K562 (cell line): ENCODE data around the gene QRFPR. TPM values are rescaled to one million over a fixed set of nuclear protein-coding genes. Genes with fewer than 3 reads are reported as not detected.

Experiments used
- ATAC-seq: fragments of 200-7000 bp; cut with Tn5 transposase; 3 replicates; pipeline ENCODE4 v1.9.1; 2020; ENCODE audit warnings: moderate library complexity
- BruUV-seq: library from RNA; stranded (reverse); fragments of 400-500 nt; replicated peaks from 2 replicates; lab custom pipeline; 2021; lab: Mats Ljungman, UMichigan
- CTCF ChIA-PET: fragments of 300-600 bp; formaldehyde crosslinking; extraction: SDS; loops from one replicate; lab custom pipeline; 2021; ENCODE audit warnings: low intra/inter-chr PET ratio; lab: Yijun Ruan, JAX
- POLR2A ChIA-PET: fragments of 300-600, 350-650 bp; sonication (Branson Sonifier 250); formaldehyde crosslinking; extraction: SDS; loops from one replicate; lab custom pipeline; 2021; ENCODE audit warnings: antibody characterized with exemption, inconsistent platforms; lab: Yijun Ruan, JAX
- DNase-seq, 4 experiments: peaks; one replicate each; pipeline versions ENCODE4 v3.0.0 to v3.0.0-alpha.2; 2011 to 2018; ENCODE audit warnings: low spot score in 3 of 4, mixed read lengths in 3 of 4; ENCODE audit errors: extremely low read depth in 1 of 4
- FAIRE-seq: peaks from 2 replicates; lab custom pipeline; 2011; peaks lifted over from hg19 to GRCh38; lab: Jason Lieb, UNC
- H2AFZ ChIP-seq: 2 replicates; pipeline ENCODE4 v1.6.0; 2011; ENCODE audit warnings: low read depth, low read length, control low read depth, inconsistent platforms
- H3K27ac ChIP-seq: fragments of 200-600 bp; 3 replicates; pipeline ENCODE4 v1.8.0; 2011; ENCODE audit warnings: low read depth, mild to moderate bottlenecking, control low read depth, inconsistent platforms, low read length, moderate library complexity, mixed read lengths; ENCODE audit errors: extremely low read depth
- H3K27me3 ChIP-seq, 2 experiments: fragments of 300-600 bp in 1 of 2; 2 replicates in 1 of 2; 3 replicates in 1 of 2; pipeline versions ENCODE4 v1.6.0 to v1.8.0; 2011; ENCODE audit warnings: inconsistent platforms in 2 of 2, low read length in 2 of 2, mild to moderate bottlenecking in 1 of 2, mixed read lengths in 1 of 2, moderate library complexity in 1 of 2; ENCODE audit not compliant: control insufficient read depth in 2 of 2, insufficient read depth in 2 of 2
- H3K36me3 ChIP-seq: fragments of 300-600 bp; 3 replicates; pipeline ENCODE4 v1.8.0; 2011; ENCODE audit warnings: mild to moderate bottlenecking, low read length, inconsistent platforms; ENCODE audit not compliant: control insufficient read depth, insufficient read depth
- H3K4me1 ChIP-seq, 2 experiments: fragments of 200-600 bp in 1 of 2; replicated peaks in 1 of 2; 2 replicates in 1 of 2; 3 replicates in 1 of 2; pipeline versions ENCODE4 v1.5.1 to v1.8.0; 2011; ENCODE audit warnings: inconsistent platforms in 2 of 2, low read length in 2 of 2, mild to moderate bottlenecking in 1 of 2, mixed read lengths in 1 of 2, moderate library complexity in 1 of 2; ENCODE audit not compliant: control insufficient read depth in 2 of 2, insufficient read depth in 2 of 2
- H3K4me2 ChIP-seq: 2 replicates; pipeline ENCODE4 v1.6.1; 2011; ENCODE audit warnings: low read length, control low read depth, inconsistent platforms, mixed read lengths; ENCODE audit not compliant: insufficient read depth
- H3K4me3 ChIP-seq: fragments of 200-600 bp; sonication (generic), shearing (Covaris generic); 2 replicates; pipeline ENCODE4 v1.5.1; 2016; ENCODE audit warnings: control low read depth, inconsistent platforms
- H3K79me2 ChIP-seq: fragments of 200-600 bp; 3 replicates; pipeline ENCODE4 v1.8.0; 2011; ENCODE audit warnings: low read length, inconsistent platforms; ENCODE audit not compliant: control insufficient read depth, insufficient read depth
- H3K9ac ChIP-seq, 2 experiments: 2 replicates each; pipeline versions ENCODE4 v1.6.0 to v1.6.1; 2011; ENCODE audit warnings: low read depth in 2 of 2, low read length in 2 of 2, control low read depth in 1 of 2, inconsistent platforms in 1 of 2, mild to moderate bottlenecking in 1 of 2, mixed read lengths in 1 of 2; ENCODE audit not compliant: insufficient read depth in 1 of 2
- H3K9me1 ChIP-seq: one replicate; pipeline ENCODE4 v1.6.0; 2011; ENCODE audit warnings: inconsistent platforms, mild to moderate bottlenecking, low read length, moderate library complexity; ENCODE audit not compliant: control insufficient read depth, insufficient read depth
- H3K9me3 ChIP-seq: replicated peaks from 2 replicates; pipeline ENCODE4 v1.5.1; 2011; ENCODE audit warnings: low read depth, low read length, inconsistent platforms; ENCODE audit not compliant: control insufficient read depth, insufficient read depth
- H4K20me1 ChIP-seq: replicated peaks from 2 replicates; pipeline ENCODE4 v1.6.1; 2011; ENCODE audit warnings: low read length, inconsistent platforms, mixed read lengths; ENCODE audit not compliant: control insufficient read depth, insufficient read depth
- LCOR ChIP-seq: sonication (generic); formaldehyde crosslinking; IDR thresholded peaks from 2 replicates; pipeline ENCODE4 v1.8.0; 2022; ENCODE audit warnings: mild to moderate bottlenecking, missing genetic modification reagents
- NCOA4 ChIP-seq: fragments of 450-650 bp; IDR thresholded peaks from 2 replicates; pipeline ENCODE4 v1.6.1; 2018; ENCODE audit warnings: mild to moderate bottlenecking; ENCODE audit not compliant: partially characterized antibody
- NFATC3 ChIP-seq: fragments of 450-650 bp; IDR thresholded peaks from 2 replicates; pipeline ENCODE4 v1.6.1; 2017; ENCODE audit warnings: mild to moderate bottlenecking
- RBM14 ChIP-seq: fragments of 200-400 bp; formaldehyde crosslinking; IDR thresholded peaks from 2 replicates; pipeline ENCODE4 v1.6.1; 2018; ENCODE audit warnings: low read depth, mild to moderate bottlenecking, low read length, moderate library complexity, borderline replicate concordance; ENCODE audit not compliant: insufficient read depth
- RREB1 ChIP-seq: fragments of 250-450 bp; sonication (Bioruptor Pico); IDR thresholded peaks from 2 replicates; pipeline ENCODE4 v1.4.0; 2020
- SOX6 ChIP-seq: fragments of 450-650 bp; IDR thresholded peaks from 2 replicates; pipeline ENCODE4 v1.6.1; 2014; ENCODE audit warnings: mild to moderate bottlenecking
- ZNF165 ChIP-seq: fragments of 250-450 bp; sonication (Bioruptor Pico); IDR thresholded peaks from 2 replicates; pipeline ENCODE4 v1.4.0; 2020; ENCODE audit warnings: borderline replicate concordance
- ZNF311 ChIP-seq: fragments of 250-450 bp; sonication (Bioruptor Pico); IDR thresholded peaks from 2 replicates; pipeline ENCODE4 v1.4.0; 2020; ENCODE audit warnings: mild to moderate bottlenecking, moderate library complexity
- ZNF75A ChIP-seq: fragments of 450-650 bp; formaldehyde crosslinking; IDR thresholded peaks from 2 replicates; pipeline ENCODE4 v1.4.0; 2020; ENCODE audit warnings: mild to moderate bottlenecking
- WGBS: fragments of 100-300 bp; shearing (Covaris generic); methylation state at CpG from one replicate; pipeline ENCODE4 v1.1.6; 2016; ENCODE audit warnings: low coverage, mixed read lengths; ENCODE audit not compliant: insufficient coverage; ENCODE audit errors: missing lambda C conversion rate; 5-methylcytosine and 5-hydroxymethylcytosine counted together
- in situ Hi-C: fragments of 300-500 bp; cut with MboI; formaldehyde crosslinking; loops from 4 replicates; pipeline ENCODE4 v1.15.0; 2018; ENCODE audit warnings: inconsistent platforms, mixed read lengths
- intact Hi-C: fragments of 100-400 bp; cut with micrococcal nuclease; formaldehyde crosslinking; loops from 2 replicates; pipeline ENCODE4 v1.14.2; 2022
- polyA plus RNA-seq, 8 experiments: library from polyadenylated mRNA; depleted of rRNA in 4 of 8; stranded (reverse) in 5 of 8; unstranded in 3 of 8; fragments of >200 nt; fragmentation: Nextera tagmentation in 2 of 8; fragmentation: Illumina TruSeq in 1 of 8; extraction: Ambion mirVana in 2 of 8; extraction: Trizol in 1 of 8; gene quantifications; 2 replicates each; pipeline versions ENCODE4 v1.2.1 to v1.2.3, GENCODE V29; 2011 to 2014; ENCODE audit warnings: inconsistent platforms in 1 of 8, missing spikeins in 1 of 8
- total RNA-seq, 7 experiments: library from RNA; depleted of rRNA in 6 of 7; stranded (reverse); fragments of >200 nt in 6 of 7; fragmentation: Illumina TruSeq in 2 of 7; extraction: Trizol in 2 of 7; gene quantifications; 2 replicates each; pipeline versions ENCODE4 v1.2.1 to v1.2.3, GENCODE V29; 2011 to 2021; ENCODE audit warnings: low replicate concordance in 1 of 7
- TF ChIP-seq, protein P1 (sequence below), 3 experiments: IDR thresholded peaks in 2 of 3; conservative IDR thresholded peaks in 1 of 3; 2 replicates each; pipeline ENCODE4 v1.5.1; 2011 to 2012; ENCODE audit warnings: low read length in 3 of 3, mild to moderate bottlenecking in 3 of 3, control low read depth in 2 of 3, improper control_type of control experiment in 1 of 3, inconsistent platforms in 1 of 3, low read depth in 1 of 3, mixed read lengths in 1 of 3, moderate library complexity in 1 of 3; ENCODE audit not compliant: insufficient read depth in 2 of 3
- TF ChIP-seq, protein P2 (sequence below), 3 experiments: fragments of 200-800 bp in 1 of 3; sonication (Bioruptor generic) in 1 of 3; sonication (generic) in 1 of 3; formaldehyde crosslinking in 1 of 3; IDR thresholded peaks; 2 replicates each; pipeline versions ENCODE4 v1.6.1 to v1.8.0; 2016 to 2022; ENCODE audit warnings: mild to moderate bottlenecking in 2 of 3, missing compliant biosample characterization in 2 of 3, missing genetic modification characterization in 2 of 3, missing genetic modification reagents in 1 of 3
- TF ChIP-seq, protein P3 (sequence below): fragments of 450-650 bp; IDR thresholded peaks from 2 replicates; pipeline ENCODE4 v1.6.1; 2018; ENCODE audit warnings: mild to moderate bottlenecking, low read depth; ENCODE audit not compliant: partially characterized antibody

QRFPR gene
- total and polyA plus RNA-seq, 9 of the 15 experiments (the other 6 are each of a cell fraction or from before 2014, with no cell fraction given) = not detected

DNA sequence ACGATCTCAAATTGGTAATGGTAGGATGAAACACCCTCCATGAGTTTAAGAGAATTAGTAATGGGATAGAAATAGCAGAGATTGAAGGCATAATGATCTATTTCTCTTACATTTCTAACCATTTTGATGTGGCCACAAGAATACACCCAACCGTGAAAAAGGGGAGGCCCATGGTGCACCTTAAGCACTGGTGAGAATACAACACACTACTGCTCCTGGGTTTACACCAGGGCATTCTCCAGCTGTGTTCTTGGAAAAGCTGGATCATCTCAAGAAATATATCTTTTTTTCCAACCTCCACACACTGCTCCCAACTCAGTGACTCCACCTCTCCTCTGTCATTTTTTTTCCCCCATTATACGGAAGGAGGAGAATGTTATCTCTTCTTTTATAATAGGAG is 1.5 kb downstream of the QRFPR start:
- intact Hi-C loops (no loop called here), in situ Hi-C loops (no loop called here)
- no peak for ATAC-seq
- no peaks in the 10 kb centered on the region for H3K79me2 ChIP-seq
- no peak overlapping the region for H2AFZ ChIP-seq
- H4K20me1 ChIP-seq = no peaks in the 10 kb centered on the region
- POLR2A ChIA-PET = no interaction called here
- no peak for FAIRE-seq
- H3K36me3 ChIP-seq = no peaks in the 10 kb centered on the region
- no peak overlapping the region for H3K4me3 ChIP-seq
- CTCF ChIA-PET = no interaction called here
- no peak overlapping the region for H3K27ac ChIP-seq
- BruUV-seq = no TSS peak
- WGBS = 0% methylated on average over 3 of the region's 3 CpGs
- peaks cover 3 to 12% of the 10 kb centered on the region in 2 experiments; a peak in 3 of 5 replicates for H3K27me3 ChIP-seq
- DNase-seq = no peak
- H3K9me1 ChIP-seq = no peaks in the 10 kb centered on the region
- H3K4me2 ChIP-seq = no peak overlapping the region
- no peak overlapping the region for H3K9ac ChIP-seq
- peaks cover 0 to 9% of the 10 kb centered on the region in 2 experiments; a peak in 2 of 5 replicates for H3K4me1 ChIP-seq
- no peaks in the 10 kb centered on the region for H3K9me3 ChIP-seq
- TF ChIP-seq LCOR (CRISPR knock-in tag) = no peak
- TF ChIP-seq NCOA4 = no peak
- TF ChIP-seq, protein P1, sequence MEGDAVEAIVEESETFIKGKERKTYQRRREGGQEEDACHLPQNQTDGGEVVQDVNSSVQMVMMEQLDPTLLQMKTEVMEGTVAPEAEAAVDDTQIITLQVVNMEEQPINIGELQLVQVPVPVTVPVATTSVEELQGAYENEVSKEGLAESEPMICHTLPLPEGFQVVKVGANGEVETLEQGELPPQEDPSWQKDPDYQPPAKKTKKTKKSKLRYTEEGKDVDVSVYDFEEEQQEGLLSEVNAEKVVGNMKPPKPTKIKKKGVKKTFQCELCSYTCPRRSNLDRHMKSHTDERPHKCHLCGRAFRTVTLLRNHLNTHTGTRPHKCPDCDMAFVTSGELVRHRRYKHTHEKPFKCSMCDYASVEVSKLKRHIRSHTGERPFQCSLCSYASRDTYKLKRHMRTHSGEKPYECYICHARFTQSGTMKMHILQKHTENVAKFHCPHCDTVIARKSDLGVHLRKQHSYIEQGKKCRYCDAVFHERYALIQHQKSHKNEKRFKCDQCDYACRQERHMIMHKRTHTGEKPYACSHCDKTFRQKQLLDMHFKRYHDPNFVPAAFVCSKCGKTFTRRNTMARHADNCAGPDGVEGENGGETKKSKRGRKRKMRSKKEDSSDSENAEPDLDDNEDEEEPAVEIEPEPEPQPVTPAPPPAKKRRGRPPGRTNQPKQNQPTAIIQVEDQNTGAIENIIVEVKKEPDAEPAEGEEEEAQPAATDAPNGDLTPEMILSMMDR (IDR thresholded peaks at IDR 0.05 in 2 of 3, conservative IDR thresholded peaks at IDR 0.05 in 1 of 3; ENCODE audit: insufficient read depth in 2 of 3, low read depth in 1 of 3, low read length in 3 of 3) = no peak
- TF ChIP-seq, protein P2, sequence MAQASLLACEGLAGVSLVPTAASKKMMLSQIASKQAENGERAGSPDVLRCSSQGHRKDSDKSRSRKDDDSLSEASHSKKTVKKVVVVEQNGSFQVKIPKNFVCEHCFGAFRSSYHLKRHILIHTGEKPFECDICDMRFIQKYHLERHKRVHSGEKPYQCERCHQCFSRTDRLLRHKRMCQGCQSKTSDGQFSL (CRISPR knock-in tag; IDR thresholded peaks at IDR 0.05) = no peak
- TF ChIP-seq, protein P2 (tag; IDR thresholded peaks at IDR 0.05) = no peak
- TF ChIP-seq SOX6 = no peak
- no peak for TF ChIP-seq ZNF311 (CRISPR knock-in tag)
- TF ChIP-seq, protein P3, sequence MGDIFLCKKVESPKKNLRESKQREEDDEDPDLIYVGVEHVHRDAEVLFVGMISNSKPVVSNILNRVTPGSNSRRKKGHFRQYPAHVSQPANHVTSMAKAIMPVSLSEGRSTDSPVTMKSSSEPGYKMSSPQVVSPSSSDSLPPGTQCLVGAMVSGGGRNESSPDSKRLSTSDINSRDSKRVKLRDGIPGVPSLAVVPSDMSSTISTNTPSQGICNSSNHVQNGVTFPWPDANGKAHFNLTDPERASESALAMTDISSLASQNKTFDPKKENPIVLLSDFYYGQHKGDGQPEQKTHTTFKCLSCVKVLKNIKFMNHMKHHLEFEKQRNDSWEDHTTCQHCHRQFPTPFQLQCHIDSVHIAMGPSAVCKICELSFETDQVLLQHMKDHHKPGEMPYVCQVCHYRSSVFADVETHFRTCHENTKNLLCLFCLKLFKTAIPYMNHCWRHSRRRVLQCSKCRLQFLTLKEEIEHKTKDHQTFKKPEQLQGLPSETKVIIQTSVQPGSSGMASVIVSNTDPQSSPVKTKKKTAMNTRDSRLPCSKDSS = no peak
- TF ChIP-seq ZNF165 = no peak
- no peak for TF ChIP-seq ZNF75A (CRISPR knock-in tag)
- TF ChIP-seq NFATC3 = no peak
- TF ChIP-seq RREB1 (CRISPR knock-in tag) = no peak
- no peak for TF ChIP-seq RBM14
